ENCODE data around the gene VWA5A.

- TF ChIP-seq FOXM1 (IDR thresholded peaks at IDR 0.05; ENCODE audit: borderline replicate concordance, low read depth): no peak
- TF ChIP-seq MAX (IDR thresholded peaks at IDR 0.05): no peak
- no peak for TF ChIP-seq TEAD4 (IDR thresholded peaks at IDR 0.05)
Observed at GRCh38 chr11:124147951-124148350, 32.7 kb downstream of the VWA5A start.
